Hematopoietic multipotent progenitor cell treated with erythropoietin and hydrocortisone succinate and interleukin-3 and kit ligand, for 17 days (in vitro differentiated cells): ENCODE measurements around the gene SLC31A1.
"Not testable (repeated sequence)": the region's sequence is repeated elsewhere in the genome, so short reads cannot be mapped to it uniquely, and the experiment has no call there.

Source experiments
- DNase-seq: peaks from one replicate; pipeline ENCODE4 v3.0.0-alpha.2; 2015; ENCODE audit warnings: low spot score

The SLC31A1 gene

GRCh38 chr9:113261917-113262671 is 40.8 kb downstream of the SLC31A1 start:
- DNase-seq, result no peak

GRCh38 chr9:113266174-113266573 is 44.8 kb downstream of the SLC31A1 start:
- DNase-seq, result no peak

DNA sequence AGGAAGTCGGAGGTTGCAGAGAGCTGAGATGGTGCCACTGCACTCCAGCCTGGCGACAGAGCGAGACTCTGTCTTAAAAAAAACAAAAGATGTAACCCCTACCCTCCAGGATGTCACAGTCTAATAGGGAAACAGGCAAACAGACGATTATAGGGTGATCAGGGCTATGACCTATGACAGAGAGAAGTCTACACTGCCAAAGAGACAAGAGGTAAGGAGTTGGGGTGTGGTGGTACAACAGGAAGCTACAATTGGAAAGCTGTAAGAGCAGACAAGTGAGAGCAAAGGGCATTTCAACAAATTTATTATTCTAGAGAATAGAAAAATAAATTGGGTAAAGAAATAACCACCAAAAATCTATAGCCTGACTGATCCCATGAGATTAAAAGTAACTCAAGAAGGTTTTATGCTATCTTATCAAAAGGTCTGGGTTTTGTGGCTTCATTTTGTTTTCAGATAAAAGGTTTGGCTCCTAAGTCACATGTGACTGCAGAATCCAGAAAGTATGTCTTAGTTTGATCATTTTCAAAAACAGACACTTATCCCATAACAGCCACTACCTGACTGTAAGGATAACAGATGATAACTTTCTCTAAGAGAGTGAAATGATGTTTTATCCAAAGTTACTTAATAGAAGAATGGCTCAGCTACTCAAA is 46.7 kb downstream of the SLC31A1 start:
- no peak for DNase-seq

GRCh38 chr9:113269355-113269754 is 48.0 kb downstream of the SLC31A1 start:
- DNase-seq, result no peak

DNA sequence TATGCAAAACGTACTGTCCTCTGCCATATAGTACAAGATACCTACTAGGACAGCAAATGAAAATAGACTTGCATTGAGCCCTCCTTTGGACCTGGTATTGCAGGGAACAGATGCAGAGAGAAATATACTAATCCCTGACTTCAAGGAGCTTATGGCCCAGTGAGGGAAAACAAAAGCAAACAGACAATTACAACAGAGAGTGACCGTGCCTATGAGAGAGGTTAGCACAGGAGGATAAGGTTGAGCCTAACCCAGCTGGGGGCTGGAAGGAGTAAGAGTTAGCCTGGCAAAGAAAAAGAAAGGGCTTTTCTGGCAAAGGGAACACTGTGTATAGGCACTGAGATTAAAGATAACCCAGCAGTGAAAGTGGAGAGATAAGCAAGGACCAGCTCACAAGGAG is 48.5 kb downstream of the SLC31A1 start:
- no peak for DNase-seq

DNA sequence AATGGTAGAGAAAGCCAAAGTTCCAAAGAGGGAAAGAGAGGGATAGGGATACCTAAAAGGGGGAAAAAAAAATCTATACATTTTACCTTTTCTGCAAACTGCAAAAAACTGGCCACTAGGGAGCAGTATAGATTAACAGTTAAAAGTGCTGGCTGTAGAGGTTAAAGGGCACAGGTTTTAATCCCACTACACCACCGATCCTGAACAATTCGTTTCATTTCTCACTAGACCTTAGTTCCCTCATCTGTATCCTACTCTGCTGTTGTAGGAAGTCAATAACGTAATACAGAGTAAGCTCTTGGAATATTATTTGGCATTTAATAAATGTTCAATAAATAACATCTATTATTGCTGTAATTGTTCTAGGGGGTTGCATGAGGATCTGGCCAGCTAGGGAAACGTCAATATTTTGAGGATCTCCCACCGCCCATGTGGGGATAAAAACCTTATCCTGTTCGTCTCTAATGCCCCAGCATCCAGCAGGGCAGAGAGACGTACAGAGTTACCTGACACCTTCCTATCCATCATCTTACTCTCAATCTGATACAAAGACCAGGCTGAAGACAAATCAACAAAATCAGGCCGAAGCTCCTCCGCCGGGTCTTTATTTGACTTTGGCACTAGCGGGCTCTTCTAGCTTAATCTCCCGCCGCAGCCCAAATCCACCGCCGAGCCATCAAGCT is 53.3 kb downstream of the SLC31A1 start:
- DNase-seq, result peak; percentile 88

DNA sequence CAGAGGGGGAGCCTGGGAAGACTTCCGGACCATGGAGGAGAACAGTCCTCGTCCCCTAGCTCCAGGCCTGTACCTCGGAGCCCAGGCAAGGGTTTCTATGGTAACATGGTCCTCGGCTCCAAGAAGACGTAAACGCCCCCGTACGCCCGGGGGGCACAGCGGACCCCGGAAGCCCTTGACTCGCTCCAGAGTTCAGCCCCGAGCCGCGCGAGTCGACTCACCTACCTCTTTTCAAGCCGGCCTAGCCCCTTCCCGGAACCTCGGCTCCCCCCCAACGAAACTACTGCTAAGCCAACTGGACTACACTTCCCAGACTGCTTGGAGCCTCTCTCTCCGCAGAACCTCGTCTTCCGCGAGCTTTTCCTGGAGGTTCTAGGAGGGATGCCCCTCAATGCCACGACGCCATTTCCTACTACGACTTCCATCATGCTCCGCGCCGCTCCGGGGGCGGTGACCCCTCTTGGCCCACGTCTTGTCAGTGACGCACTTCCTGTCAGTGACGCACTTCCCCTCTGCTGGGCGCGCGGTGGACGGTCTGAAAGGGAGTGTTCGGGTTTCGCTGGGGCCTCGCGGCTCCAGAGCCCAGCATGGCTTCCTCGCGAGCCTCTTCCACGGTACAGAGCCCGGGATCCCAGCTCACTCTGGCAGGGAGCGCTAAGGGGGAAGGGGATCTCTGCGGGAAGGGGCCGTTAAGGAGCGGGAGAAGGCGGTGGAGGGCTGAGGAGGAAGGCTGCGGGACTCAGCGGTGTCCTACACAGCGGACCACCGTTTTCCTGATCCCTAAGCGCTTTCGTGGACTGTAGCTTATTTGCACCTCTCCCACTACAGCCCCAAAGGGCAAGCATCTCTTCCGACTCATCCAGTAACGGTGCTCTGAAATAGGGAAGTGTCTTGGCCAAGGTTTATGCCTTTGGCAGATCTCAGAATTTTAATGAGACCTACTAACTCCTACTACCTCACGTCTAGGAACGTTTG is 54.1 kb downstream of the SLC31A1 start, which contains the start of the genes CDC26 and PRPF4:
CDC26 (minus strand) TSS at position 416 of the 975 bp plus-strand sequence. CDS start 3,065 bp downstream, outside the sequence.
PRPF4 (plus strand) TSS at position 502 of the 975 bp plus-strand sequence; CDS start at position 588, 86 bp downstream.
- DNase-seq, result peak; percentile 97

DNA sequence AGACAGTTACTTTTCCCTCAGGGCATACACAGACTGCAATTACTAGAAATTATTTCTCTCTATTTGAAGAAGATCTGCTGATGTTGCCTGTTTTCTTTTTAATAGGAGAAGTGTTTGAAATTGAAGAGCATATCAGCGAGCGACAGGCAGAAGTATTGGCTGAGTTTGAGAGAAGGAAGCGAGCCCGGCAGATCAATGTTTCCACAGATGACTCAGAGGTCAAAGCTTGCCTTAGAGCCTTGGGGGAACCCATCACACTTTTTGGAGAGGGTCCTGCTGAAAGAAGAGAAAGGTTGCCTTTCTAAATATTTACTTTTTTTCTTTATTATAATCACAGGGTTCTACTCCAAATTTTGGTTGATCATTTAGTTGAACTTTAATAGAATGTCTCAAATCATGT is 57.5 kb downstream of the SLC31A1 start:
- no peak for DNase-seq

DNA sequence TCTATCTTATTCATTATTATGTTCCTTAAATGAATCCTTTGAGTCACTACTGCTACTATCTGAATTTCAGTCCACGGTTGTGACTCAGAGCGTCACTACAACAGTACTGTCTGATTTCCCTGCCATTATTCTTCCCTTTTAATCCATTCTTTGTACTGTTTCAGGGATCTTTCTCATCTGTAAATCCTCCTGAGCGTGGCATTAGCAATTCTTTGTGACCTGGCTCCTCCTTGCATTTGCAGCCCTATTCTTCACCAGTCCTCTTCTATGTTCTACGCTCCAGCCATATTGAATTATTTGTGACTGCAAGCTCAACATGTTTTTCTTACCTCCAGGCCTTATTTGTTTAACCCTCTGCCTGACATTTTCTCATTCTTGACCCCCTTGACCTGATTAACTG is 60.0 kb downstream of the SLC31A1 start:
- DNase-seq, result no peak

- no peak for DNase-seq
Measured at GRCh38 chr9:113289091-113289490, 67.7 kb downstream of the SLC31A1 start.

DNA sequence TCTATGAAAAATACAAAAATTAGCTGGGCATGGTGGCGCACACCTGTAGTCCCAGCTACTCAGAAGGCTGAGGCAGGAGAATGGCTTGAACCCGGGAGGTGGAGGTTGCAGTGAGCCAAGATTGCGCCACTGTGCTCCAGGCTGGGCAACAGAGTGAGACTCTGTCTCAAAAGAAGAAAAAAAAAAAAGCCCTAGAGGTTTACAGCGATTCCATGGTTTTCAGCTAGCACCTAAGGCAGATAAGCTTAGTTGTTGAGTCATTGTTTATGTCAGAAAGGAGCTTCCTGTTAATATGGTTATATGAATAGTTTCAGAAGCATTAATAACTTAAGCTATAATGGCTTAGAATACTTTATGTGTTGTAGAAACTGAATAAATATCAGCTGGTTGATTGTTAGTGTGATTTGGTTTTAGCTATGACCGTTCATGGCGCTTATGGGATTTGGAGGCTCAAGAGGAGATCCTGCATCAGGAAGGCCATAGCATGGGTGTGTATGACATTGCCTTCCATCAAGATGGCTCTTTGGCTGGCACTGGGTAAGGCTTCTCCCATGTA is 68.8 kb downstream of the SLC31A1 start:
- DNase-seq, result peak; percentile 43

DNA sequence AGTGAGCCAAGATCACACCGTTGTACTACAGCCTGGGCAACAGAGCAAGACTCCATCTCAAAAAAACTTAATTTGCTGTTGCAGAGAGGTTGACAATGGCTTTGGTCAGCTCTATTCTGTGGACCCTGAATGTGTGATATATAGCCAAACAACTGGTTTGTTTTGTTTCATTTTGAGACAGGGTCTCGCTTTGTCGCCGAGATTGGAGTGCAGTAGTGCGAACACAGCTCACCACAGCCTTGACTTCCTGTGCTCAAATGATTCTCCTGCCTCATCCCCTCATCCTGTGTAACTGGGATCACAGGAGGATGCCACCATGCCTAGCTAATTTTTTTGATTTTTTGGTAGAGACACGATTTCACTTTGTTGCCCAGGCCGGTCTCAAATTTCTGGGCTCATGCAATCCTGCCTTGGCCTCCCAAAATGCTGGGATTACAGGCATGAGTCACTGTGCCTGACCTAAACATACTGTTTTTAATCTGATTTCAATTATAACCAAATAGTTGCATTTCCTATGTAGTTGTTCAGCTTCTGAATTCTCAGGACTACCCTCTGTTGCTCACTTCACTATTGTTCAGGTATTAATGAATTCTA is 72.0 kb downstream of the SLC31A1 start:
- DNase-seq, result no peak

GRCh38 chr9:113296247-113296646 is 74.9 kb downstream of the SLC31A1 start:
- not testable (repeated sequence) for DNase-seq

DNA sequence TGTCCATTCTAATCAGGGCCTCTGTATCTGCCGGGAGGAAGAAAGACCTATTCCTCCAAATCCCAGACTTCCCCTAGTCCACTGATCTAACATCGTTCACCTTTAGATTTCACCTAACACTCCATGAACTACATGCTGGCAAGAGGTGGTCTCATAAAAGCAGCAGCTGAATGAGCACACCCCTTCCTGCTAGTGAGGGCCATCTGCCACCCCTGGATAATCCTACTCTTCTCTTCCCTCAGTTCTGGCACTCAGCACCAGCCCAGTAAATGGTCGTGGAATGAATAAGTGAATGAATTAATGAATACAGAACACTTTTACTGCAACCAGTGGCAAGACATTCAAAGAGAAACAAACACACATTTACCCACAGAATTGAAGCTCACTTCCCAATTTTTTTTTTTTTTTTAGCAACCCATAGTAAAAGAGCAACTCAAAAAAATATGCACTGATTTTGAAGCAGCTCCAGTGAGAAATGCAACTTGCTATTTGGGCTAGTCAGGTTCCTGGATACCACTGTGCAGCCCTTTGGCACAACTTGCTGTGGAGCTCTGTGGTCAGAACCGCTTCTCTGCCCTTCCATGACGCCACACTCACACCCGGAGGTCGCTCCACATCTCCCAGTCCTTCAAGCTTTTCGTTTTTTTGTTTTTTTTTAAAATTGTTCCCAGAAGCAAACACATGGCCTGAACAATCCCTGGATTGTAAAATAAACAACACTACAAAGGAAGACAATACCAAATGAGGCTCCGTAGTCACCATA is 75.6 kb downstream of the SLC31A1 start:
- DNase-seq, result no peak

DNA sequence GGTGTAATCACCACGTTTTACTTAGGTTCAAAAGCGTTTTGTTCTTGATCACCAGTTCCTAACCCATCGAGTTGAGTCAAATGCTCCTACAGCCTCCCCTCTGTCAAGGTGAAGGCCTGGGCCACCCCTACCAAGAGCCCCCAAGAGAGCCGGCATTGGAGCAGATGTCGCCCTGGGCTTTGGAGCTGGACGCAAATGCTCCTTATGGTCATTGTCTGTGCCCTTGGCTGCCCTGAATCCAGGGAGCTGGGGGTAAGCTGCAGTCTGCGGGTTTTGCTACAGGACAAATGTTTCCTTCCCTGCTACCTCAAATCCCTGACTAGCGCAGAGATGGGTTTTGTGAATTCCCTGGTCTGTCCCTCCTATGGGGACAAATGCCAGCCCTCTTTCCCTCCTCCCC is 77.0 kb downstream of the SLC31A1 start:
- DNase-seq, result no peak

DNA sequence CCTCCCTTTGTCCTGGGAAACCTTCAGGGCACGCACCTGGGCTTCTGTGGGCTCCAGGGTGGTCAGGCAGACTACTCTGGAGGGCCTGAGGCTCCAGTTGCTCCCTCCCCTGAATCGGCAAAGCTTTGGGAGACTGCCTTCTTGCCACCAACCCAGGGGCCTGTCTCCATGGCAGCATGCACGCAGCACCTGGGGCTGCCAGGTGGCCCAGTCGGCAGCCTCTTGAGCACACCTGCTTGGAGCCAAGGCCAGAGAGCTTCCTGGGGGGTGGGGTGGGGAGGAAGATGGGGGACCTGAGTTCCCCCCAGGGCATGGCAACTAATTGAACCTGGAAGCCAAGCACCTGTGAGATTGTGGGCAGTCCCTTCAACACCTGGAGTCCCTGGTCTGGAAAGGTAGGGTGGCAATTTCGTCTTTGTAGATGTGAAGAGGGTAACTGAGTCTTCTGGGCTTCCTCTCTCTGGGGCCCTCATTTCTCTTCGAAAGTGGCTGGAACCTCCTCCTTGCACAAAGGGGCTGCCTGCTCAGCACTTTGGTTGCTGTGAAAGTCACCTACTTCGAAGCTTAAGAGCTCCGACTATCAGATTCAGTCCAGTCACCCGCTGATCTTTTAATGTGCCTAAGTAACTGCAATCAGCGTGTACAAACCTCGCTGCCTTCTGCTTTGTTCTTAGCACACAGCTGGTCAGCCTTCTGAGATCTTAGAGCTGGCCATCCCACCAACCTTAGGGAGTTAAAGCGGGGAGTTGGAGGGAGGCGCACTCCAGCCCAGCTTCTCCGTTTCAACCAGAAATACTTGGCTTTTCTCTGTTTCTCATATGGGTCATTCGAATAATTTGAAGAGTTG is 77.8 kb downstream of the SLC31A1 start:
- DNase-seq, result no peak

GRCh38 chr9:113299800-113300292 is 78.5 kb downstream of the SLC31A1 start:
- peak; percentile 27 for DNase-seq

GRCh38 chr9:113301548-113301947 is 80.2 kb downstream of the SLC31A1 start:
- DNase-seq, result no peak
